GM12801 (cell line): ENCODE measurements around the gene FANCC.

ENCODE experiments used
- CTCF ChIP-seq: IDR thresholded peaks from one replicate; pipeline ENCODE4 v1.5.1; 2011; ENCODE audit warnings: control low read depth; ENCODE audit not compliant: insufficient read length; ENCODE audit errors: extremely low read depth

Gene FANCC

GRCh38 chr9:95088421-95089161 lies 228.9 kb downstream of the FANCC start:
- no peak for TF ChIP-seq CTCF

- no peak for TF ChIP-seq CTCF
Measured at GRCh38 chr9:95087659-95088242, 229.8 kb downstream of the FANCC start.

- TF ChIP-seq CTCF: no peak
Measured at GRCh38 chr9:95086564-95086955, 230.9 kb downstream of the FANCC start.

- no peak for TF ChIP-seq CTCF
Measured at GRCh38 chr9:95085861-95086563, 231.5 kb downstream of the FANCC start.

- TF ChIP-seq CTCF: no peak
Measured at GRCh38 chr9:95085036-95085770, 232.3 kb downstream of the FANCC start.

- no peak for TF ChIP-seq CTCF
Measured at GRCh38 chr9:95084254-95084934, 233.1 kb downstream of the FANCC start.
